ENCODE results near the gene PIEZO1.

Gene PIEZO1

GRCh38 chr16:88817785-88818574, 33.0 kb upstream of the PIEZO1 start:
- no peak for DNase-seq (ENCODE audit: low read depth in 3 of 3)

GRCh38 chr16:88816736-88817535, 31.9 kb upstream of the PIEZO1 start:
- DNase-seq (ENCODE audit: low read depth in 3 of 3), result no peak

- DNase-seq (ENCODE audit: low read depth in 3 of 3), result no peak
Measured at GRCh38 chr16:88815901-88816589, 31.0 kb upstream of the PIEZO1 start.

GRCh38 chr16:88815227-88815626, 30.2 kb upstream of the PIEZO1 start:
- DNase-seq (ENCODE audit: low read depth in 3 of 3), result no peak

GRCh38 chr16:88814144-88814502, 29.1 kb upstream of the PIEZO1 start:
- no peak for DNase-seq (ENCODE audit: low read depth in 3 of 3)

GRCh38 chr16:88813269-88814143, 28.5 kb upstream of the PIEZO1 start:
- DNase-seq (ENCODE audit: low read depth in 3 of 3), result no peak

GRCh38 chr16:88812513-88813268, 27.7 kb upstream of the PIEZO1 start:
- DNase-seq (ENCODE audit: low read depth in 3 of 3), result no peak

GRCh38 chr16:88811769-88812512, 26.9 kb upstream of the PIEZO1 start, which contains the start of gene APRT:
Gene APRT (minus strand): TSS chr16:88811928. CDS start chr16:88811899, 29 bp downstream.
- DNase-seq (ENCODE audit: low read depth in 3 of 3), result peak; percentile 95 to 98 (median 97)

- peak in 1 of 3 donors; percentile 55 for DNase-seq (ENCODE audit: low read depth in 3 of 3)
Measured at GRCh38 chr16:88810912-88811768, 26.1 kb upstream of the PIEZO1 start.

- DNase-seq (ENCODE audit: low read depth in 3 of 3), result no peak
Measured at GRCh38 chr16:88810166-88810911, 25.3 kb upstream of the PIEZO1 start.

GRCh38 chr16:88809676-88810165, 24.7 kb upstream of the PIEZO1 start:
- DNase-seq (ENCODE audit: low read depth in 3 of 3), result no peak

- DNase-seq (ENCODE audit: low read depth in 3 of 3), result no peak
Measured at GRCh38 chr16:88809068-88809675, 24.2 kb upstream of the PIEZO1 start.

GRCh38 chr16:88807626-88808453, 22.8 kb upstream of the PIEZO1 start:
- no peak for DNase-seq (ENCODE audit: low read depth in 3 of 3)

- DNase-seq (ENCODE audit: low read depth in 3 of 3), result no peak
Measured at GRCh38 chr16:88807142-88807625, 22.2 kb upstream of the PIEZO1 start.

GRCh38 chr16:88806491-88807111, 21.6 kb upstream of the PIEZO1 start:
- DNase-seq (ENCODE audit: low read depth in 3 of 3), result no peak

GRCh38 chr16:88805887-88806393, 20.9 kb upstream of the PIEZO1 start:
- no peak for DNase-seq (ENCODE audit: low read depth in 3 of 3)
